Muscle layer of duodenum (tissue), 2 donors: ENCODE data around the gene FOCAD.

Experiments
- H3K27ac ChIP-seq: one replicate; pipeline ENCODE4 v1.7.0; 2013; ENCODE audit warnings: mild to moderate bottlenecking, low read length
- H3K27me3 ChIP-seq: one replicate; pipeline ENCODE4 v1.7.0; 2013; ENCODE audit warnings: low read depth, mild to moderate bottlenecking, control low read depth, low read length
- H3K36me3 ChIP-seq, 2 donors: one replicate each; pipeline ENCODE4 v1.7.0; 2013; ENCODE audit warnings: low read length in 2 of 2, control low read depth in 1 of 2, mild to moderate bottlenecking in 1 of 2; ENCODE audit not compliant: insufficient read depth in 2 of 2, control insufficient read depth in 1 of 2
- H3K4me1 ChIP-seq, 2 donors: one replicate each; pipeline ENCODE4 v1.7.0; 2013; ENCODE audit warnings: low read length in 2 of 2, mild to moderate bottlenecking in 2 of 2, control low read depth in 1 of 2, moderate library complexity in 1 of 2; ENCODE audit not compliant: insufficient read depth in 2 of 2, control insufficient read depth in 1 of 2
- H3K4me3 ChIP-seq, 2 donors: one replicate each; pipeline ENCODE4 v1.7.0; 2013; ENCODE audit warnings: low read length in 2 of 2, low read depth in 1 of 2, mild to moderate bottlenecking in 1 of 2
- H3K9me3 ChIP-seq, 2 donors: one replicate each; pipeline ENCODE4 v1.7.0; 2013; ENCODE audit warnings: low read length in 2 of 2, control low read depth in 1 of 2, mild to moderate bottlenecking in 1 of 2; ENCODE audit not compliant: control insufficient read depth in 1 of 2
- donor health status: healthy.

Gene FOCAD

GRCh38 chr9:20707708-20708107, 23.6 kb downstream of the FOCAD start:
- no peaks in the 10 kb centered on the region for H3K36me3 ChIP-seq
- no peaks in the 10 kb centered on the region for H3K4me1 ChIP-seq
- no peak overlapping the region for H3K4me3 ChIP-seq
- H3K27me3 ChIP-seq: no peaks in the 10 kb centered on the region
- no peaks in the 10 kb centered on the region for H3K9me3 ChIP-seq
- H3K27ac ChIP-seq: no peak overlapping the region

GRCh38 chr9:20713172-20713571, 29.1 kb downstream of the FOCAD start:
- Histone ChIP-seq H3K4me1 (peaks cover 0 to 8% of the 10 kb centered on the region in 2 donors), H3K36me3 (no peaks in the 10 kb centered on the region), H3K27me3 (no peaks in the 10 kb centered on the region), H3K9me3 (no peaks in the 10 kb centered on the region), H3K27ac (no peak overlapping the region), H3K4me3 (no peak overlapping the region)

- H3K27ac ChIP-seq: no peak overlapping the region
These were observed 30.7 kb downstream of the FOCAD start for GRCh38 chr9:20714442-20715415.

DNA sequence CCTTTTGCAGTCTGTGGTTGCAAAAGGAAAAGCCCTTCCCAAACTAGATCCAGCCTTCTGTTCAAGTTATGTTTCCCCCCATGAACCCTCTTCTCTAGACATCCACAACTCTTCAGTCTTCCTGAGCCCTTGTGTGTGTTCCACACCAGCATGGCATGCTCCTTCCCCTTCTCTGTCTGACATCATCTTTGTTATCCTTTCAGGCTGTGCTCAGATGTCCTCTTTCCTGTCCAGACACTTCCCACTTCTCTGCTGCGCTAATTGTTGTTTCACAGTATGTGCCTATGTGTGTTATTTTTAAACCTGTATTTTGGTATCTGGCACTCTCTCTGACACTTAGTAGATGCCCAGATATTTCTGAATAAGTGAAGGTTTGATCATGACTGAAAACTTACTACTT, 38.2 kb downstream of the FOCAD start:
- Histone ChIP-seq H3K4me3 (no peak overlapping the region), H3K9me3 (no peaks in the 10 kb centered on the region), H3K27me3 (no peaks in the 10 kb centered on the region), H3K36me3 (peaks cover 10% of the 10 kb centered on the region in 2 donors), H3K4me1 (no peaks in the 10 kb centered on the region), H3K27ac (no peak overlapping the region)

More at GRCh38 chr9:20714442-20715415, 30.7 kb downstream of the FOCAD start:
- Histone ChIP-seq H3K27me3 (no peaks in the 10 kb centered on the region), H3K4me1 (peaks cover 0 to 8% of the 10 kb centered on the region in 2 donors), H3K9me3 (no peaks in the 10 kb centered on the region), H3K36me3 (peaks cover 0 to under 1% of the 10 kb centered on the region in 2 donors), H3K4me3 (no peak overlapping the region)

- Histone ChIP-seq H3K9me3 (no peaks in the 10 kb centered on the region), H3K36me3 (peaks cover 0 to 7% of the 10 kb centered on the region in 2 donors), H3K4me1 (no peaks in the 10 kb centered on the region), H3K27me3 (no peaks in the 10 kb centered on the region), H3K27ac (no peak overlapping the region), H3K4me3 (no peak overlapping the region)
These were observed 41.6 kb downstream of the FOCAD start for GRCh38 chr9:20725675-20726074.

DNA sequence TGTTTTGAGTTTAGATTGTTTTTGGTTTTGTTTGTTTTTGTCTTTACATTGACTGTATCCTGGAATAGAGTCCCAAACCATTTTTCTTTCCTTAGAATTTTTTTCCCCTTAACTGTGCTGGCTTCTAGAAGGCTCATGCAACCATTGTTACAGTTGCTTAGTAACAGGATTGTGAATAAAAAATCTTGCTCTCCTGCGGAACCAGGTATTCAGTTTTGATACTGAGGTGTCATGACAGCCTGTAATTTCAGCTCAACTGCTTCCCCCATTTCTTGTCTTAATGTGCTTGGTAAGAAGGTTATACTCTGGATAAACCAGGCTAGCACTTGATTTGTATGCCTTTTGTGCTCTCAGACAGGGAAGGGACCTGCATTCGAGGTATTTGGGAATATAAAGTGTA, 42.1 kb downstream of the FOCAD start:
- Histone ChIP-seq H3K4me1 (no peaks in the 10 kb centered on the region), H3K9me3 (no peaks in the 10 kb centered on the region), H3K27me3 (no peaks in the 10 kb centered on the region), H3K4me3 (no peak overlapping the region), H3K27ac (no peak overlapping the region), H3K36me3 (peaks cover 0 to 3% of the 10 kb centered on the region in 2 donors)

GRCh38 chr9:20728493-20729220, 44.6 kb downstream of the FOCAD start:
- no peak overlapping the region for H3K27ac ChIP-seq
- H3K9me3 ChIP-seq: no peaks in the 10 kb centered on the region
- H3K36me3 ChIP-seq: no peaks in the 10 kb centered on the region
- H3K4me1 ChIP-seq: no peaks in the 10 kb centered on the region
- H3K4me3 ChIP-seq: no peak overlapping the region
- H3K27me3 ChIP-seq: no peaks in the 10 kb centered on the region

DNA sequence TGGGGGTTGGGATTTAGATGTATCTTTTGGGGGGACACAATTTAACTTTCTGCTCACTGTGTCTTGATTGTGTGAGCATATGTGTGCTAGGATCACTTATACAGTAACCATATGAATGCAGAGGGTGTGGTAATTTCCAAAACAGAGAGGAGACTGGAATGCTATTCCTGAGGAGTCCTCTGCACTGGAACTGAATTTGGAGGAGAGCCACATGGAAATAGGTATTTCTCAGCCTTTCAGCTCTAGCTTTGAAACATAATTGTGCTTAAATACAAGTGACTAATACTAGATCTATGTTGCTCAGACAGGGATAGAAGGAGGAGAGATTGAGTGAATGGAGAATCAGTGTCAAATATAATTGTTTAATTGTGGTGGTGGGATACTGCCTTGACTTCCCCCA, 45.5 kb downstream of the FOCAD start:
- Histone ChIP-seq H3K27ac (no peak overlapping the region), H3K36me3 (no peaks in the 10 kb centered on the region), H3K27me3 (no peaks in the 10 kb centered on the region), H3K4me1 (no peaks in the 10 kb centered on the region), H3K4me3 (no peak overlapping the region), H3K9me3 (no peaks in the 10 kb centered on the region)

DNA sequence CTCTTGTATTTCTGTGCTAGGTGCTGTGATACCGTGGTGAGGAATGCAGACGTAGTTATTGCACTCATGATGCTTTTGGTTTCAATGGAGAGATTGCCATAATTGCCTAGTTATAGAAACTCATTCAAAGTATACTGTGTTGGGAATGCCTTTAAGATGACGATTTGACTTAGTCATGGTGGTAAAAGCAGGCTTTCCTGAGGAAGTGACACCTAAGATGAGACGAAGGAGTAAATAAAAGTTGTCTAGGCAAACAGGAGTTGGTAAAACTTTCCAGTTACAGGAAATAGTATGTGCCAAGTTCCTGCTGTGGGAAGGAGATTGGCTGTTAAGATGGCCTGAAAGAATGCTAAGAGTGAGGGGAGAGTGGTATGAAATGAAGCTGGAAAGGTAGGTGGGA, 48.1 kb downstream of the FOCAD start:
- Histone ChIP-seq H3K9me3 (no peaks in the 10 kb centered on the region), H3K4me1 (no peaks in the 10 kb centered on the region), H3K4me3 (no peak overlapping the region), H3K27me3 (no peaks in the 10 kb centered on the region), H3K36me3 (no peaks in the 10 kb centered on the region), H3K27ac (no peak overlapping the region)

DNA sequence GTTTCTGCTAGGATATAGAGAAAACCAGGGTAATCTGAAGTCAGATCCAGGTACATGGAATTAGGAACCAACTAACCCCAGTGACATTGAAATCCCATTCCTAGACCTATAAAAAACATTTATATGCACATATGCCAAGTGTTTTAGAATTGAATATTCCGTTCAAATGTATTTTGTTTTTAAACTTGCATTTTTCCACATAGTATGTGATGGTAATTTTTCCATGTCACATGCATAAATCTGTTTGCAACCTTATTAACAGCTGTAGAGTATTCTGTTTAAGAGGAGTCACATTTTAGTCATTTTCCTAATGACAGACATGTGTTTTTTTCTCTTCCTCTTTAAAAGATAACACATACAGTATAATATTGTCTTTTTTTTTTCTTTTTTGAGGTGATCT, 50.2 kb downstream of the FOCAD start:
- Histone ChIP-seq H3K4me1 (no peaks in the 10 kb centered on the region), H3K27me3 (no peaks in the 10 kb centered on the region), H3K36me3 (no peaks in the 10 kb centered on the region), H3K4me3 (no peak overlapping the region), H3K27ac (no peak overlapping the region), H3K9me3 (no peaks in the 10 kb centered on the region)

- Histone ChIP-seq H3K4me1 (no peaks in the 10 kb centered on the region), H3K27ac (no peak overlapping the region), H3K27me3 (no peaks in the 10 kb centered on the region), H3K4me3 (no peak overlapping the region), H3K36me3 (peaks cover 7 to 8% of the 10 kb centered on the region in 2 donors), H3K9me3 (no peaks in the 10 kb centered on the region)
These were observed 56.2 kb downstream of the FOCAD start for GRCh38 chr9:20740304-20740703.
